Limb (tissue), 2 donors: ENCODE data around the gene FNDC10.

Experiments used
- DNase-seq, 2 donors: peaks; one replicate each; pipeline ENCODE4 v3.0.0-alpha.2; 2016; ENCODE audit errors: extremely low spot score in 2 of 2

The FNDC10 gene

GRCh38 chr1:1548591-1548990, 51.3 kb downstream of the FNDC10 start:
- DNase-seq = no peak
